Stimulated activated CD4-positive, alpha-beta T cell treated with anti-CD3 and anti-CD28 coated beads, Interleukin-1b, Interleukin-23, amount 100 ng/mL, for 4 hours (primary cell): Measurements from ENCODE around the gene GIPC3.
"Not testable (repeated sequence)": the region's sequence is repeated elsewhere in the genome, so short reads cannot be mapped to it uniquely, and the experiment has no call there.

Experiments
- DNase-seq, 2 donors: peaks; one replicate each; pipeline ENCODE4 v3.0.0-alpha.2; 2020; ENCODE audit warnings: low read depth in 2 of 2

GIPC3 gene

DNA sequence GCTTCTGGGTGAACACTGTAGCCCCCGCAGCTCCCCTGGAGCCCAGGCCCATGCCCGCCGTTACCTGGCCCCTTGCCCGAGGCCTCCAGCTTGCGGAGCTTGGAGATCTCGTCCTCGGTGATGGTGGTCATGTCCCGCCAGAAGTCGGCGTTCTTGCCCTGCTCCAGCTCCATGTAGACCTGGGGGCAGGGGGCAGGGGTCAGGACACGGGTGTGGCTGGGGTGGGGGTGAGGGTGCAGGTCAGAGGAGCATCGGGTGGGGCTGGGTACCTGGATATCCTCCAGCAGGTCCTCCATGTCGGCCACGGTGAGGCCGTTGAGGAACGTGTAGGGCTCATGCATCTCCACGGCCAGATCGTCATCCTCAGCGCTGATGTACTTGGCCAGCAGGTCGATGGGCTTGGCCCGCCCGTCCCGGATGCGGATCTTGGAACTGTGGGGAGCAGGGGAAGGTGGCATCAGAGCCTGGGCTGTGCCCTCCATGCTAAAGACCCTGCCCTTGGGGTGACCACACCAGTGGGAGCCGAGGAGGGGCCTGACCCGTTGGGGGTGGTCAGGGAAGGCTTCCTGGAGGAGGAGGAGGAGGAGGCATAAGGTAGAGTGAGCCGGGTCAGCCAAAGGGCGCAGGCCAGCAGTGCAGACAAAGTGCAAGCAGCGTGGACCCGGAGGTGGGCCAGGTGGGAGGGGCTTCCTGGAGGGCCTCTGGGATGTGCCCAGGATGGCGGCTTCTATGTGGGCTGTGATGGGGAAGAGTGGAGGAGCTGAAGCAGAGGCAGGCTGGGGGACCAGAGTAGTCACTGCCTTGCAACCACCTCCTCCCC lies 33.7 kb downstream of the GIPC3 start:
- no peak for DNase-seq

DNA sequence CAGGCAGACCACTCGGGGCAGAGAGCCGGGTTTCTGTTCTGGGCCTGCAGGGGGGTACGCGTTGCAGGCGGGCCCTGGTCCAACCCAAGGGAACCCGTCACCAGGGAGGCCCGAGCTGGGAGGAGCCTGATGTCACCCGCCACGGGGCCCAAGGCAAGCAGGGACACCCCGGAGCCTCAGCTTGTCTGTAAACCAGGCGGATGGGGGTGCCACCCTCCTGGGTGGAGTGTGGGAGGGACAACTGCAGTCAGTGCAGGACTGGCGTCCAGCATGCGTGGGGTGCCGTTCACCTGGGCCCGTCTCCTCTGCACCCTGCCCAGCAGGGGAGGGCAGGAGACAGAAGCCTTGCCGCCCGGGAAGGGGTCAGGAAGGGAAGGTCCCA lies 34.3 kb downstream of the GIPC3 start:
- DNase-seq = no peak

- no peak for DNase-seq
These were observed 35.0 kb downstream of the GIPC3 start for GRCh38 chr19:3620145-3620816.

- no peak for DNase-seq
These were observed 35.7 kb downstream of the GIPC3 start for GRCh38 chr19:3620817-3621547.

GRCh38 chr19:3621689-3622088 lies 36.4 kb downstream of the GIPC3 start:
- DNase-seq = no peak

DNA sequence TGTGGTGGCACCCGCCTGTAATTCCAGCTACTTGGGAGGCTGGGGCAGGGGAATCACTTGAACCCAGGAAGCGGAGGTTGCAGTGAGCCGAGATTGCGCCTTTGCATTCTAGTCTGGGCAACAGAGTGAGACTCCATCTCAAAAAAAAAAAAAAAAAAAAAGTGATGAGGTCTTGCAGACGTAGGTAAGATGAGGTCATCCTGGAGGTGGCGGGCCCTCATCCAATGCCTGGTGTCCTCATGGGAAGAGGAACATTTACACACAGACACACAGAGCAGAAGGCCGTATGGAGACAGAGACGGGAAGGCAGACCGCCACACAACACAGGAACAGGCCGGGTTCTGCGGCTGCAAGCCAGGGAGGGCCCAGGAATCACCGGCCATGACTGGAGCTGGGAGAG lies 36.9 kb downstream of the GIPC3 start:
- no peak for DNase-seq

DNA sequence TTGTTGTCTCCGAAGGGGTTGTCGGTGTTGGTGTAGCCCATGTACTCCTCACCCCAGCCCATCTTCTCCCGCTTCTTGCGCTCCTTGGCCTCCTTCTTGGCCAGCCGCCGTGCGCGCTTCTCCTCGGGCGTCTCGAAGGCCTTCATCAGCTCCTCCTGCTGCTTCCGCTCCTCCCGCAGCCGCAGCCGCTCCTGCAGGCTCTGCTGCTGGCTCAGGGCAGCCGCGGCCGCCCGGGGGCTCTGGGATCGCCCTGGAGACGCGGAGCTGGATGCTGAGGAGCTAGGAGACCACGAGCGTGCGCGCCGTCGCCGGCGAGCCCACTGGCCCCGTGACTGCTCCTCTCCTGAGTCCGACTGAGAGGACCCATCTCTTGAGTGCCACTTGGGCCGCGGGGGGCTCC lies 38.4 kb downstream of the GIPC3 start:
- no peak for DNase-seq

- DNase-seq = no peak
These were observed 40.8 kb downstream of the GIPC3 start for GRCh38 chr19:3625996-3626472.

- DNase-seq = peak; percentile 98
These were observed 41.4 kb downstream of the GIPC3 start, which contains the start of gene CACTIN for GRCh38 chr19:3626473-3627350. TSS of gene CACTIN (minus strand) at chr19:3626790. CDS start at chr19:3626762, 28 bp downstream.

GRCh38 chr19:3627351-3627723 lies 42.1 kb downstream of the GIPC3 start:
- DNase-seq = no peak

- not testable (repeated sequence) for DNase-seq
These were observed 43.5 kb downstream of the GIPC3 start for GRCh38 chr19:3628766-3629165.

- no peak for DNase-seq
These were observed 46.0 kb downstream of the GIPC3 start for GRCh38 chr19:3631053-3631861.

GRCh38 chr19:3632098-3632497 lies 46.8 kb downstream of the GIPC3 start:
- no peak for DNase-seq

GRCh38 chr19:3632739-3633558 lies 47.7 kb downstream of the GIPC3 start:
- no peak for DNase-seq

GRCh38 chr19:3633559-3633988 lies 48.3 kb downstream of the GIPC3 start:
- no peak for DNase-seq

- no peak for DNase-seq
These were observed 49.3 kb downstream of the GIPC3 start for GRCh38 chr19:3634496-3635045.

- DNase-seq = no peak
These were observed 51.2 kb downstream of the GIPC3 start for GRCh38 chr19:3636506-3636905.

- DNase-seq = no peak
These were observed 51.7 kb downstream of the GIPC3 start for GRCh38 chr19:3636962-3637361.

- DNase-seq = no peak
These were observed 52.3 kb downstream of the GIPC3 start for GRCh38 chr19:3637621-3638020.
